ENCODE measurements around the gene CFL1.

DNA sequence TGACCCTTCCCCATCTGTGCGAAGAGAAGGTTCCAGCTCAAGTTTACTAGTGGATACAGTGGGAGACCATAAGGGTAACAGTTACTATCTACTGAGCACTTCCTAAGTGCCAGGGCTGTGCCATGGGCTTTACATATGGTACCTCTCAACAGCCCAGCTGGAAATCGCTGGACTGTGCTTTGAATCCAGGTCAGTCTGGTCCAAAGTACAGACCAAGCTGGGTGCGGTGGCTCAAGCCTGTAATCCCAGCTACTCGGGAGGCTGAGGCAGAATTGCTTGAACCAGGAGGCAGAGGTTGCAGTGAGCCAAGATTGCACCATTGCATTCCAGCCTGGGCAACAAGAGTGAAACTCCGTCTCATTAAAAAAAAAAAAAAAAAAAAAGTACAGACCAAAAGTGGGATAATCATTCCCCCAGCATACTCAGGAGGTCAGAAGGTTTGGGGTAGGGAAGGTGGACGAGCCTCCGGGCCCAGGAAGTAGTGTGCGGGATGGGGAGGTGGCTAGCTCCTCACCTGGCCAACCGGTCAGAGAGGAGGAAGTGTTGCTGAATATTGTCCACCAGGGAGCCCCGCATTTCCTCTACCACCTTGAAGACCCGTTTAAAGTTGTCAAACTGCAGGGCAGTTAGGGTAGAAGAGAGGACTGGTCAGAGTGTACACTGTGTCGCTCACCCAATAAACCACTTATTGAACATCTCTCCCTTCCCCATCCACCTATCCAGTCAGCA is 28.0 kb upstream of the CFL1 start:
- no peak for TF ChIP-seq MYC (IDR thresholded peaks at IDR 0.05; ENCODE audit: insufficient read depth, insufficient read length, insufficient replicate concordance, low read length, severe bottlenecking)
- TF ChIP-seq SP1 (IDR thresholded peaks at IDR 0.05; ENCODE audit: low read depth, low read length): no peak
- no peak for TF ChIP-seq POU2F2 (IDR thresholded peaks at IDR 0.05; ENCODE audit: borderline replicate concordance, low read depth, low read length)
- TF ChIP-seq, protein P1, sequence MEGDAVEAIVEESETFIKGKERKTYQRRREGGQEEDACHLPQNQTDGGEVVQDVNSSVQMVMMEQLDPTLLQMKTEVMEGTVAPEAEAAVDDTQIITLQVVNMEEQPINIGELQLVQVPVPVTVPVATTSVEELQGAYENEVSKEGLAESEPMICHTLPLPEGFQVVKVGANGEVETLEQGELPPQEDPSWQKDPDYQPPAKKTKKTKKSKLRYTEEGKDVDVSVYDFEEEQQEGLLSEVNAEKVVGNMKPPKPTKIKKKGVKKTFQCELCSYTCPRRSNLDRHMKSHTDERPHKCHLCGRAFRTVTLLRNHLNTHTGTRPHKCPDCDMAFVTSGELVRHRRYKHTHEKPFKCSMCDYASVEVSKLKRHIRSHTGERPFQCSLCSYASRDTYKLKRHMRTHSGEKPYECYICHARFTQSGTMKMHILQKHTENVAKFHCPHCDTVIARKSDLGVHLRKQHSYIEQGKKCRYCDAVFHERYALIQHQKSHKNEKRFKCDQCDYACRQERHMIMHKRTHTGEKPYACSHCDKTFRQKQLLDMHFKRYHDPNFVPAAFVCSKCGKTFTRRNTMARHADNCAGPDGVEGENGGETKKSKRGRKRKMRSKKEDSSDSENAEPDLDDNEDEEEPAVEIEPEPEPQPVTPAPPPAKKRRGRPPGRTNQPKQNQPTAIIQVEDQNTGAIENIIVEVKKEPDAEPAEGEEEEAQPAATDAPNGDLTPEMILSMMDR (IDR thresholded peaks at IDR 0.05 in 2 of 3, conservative IDR thresholded peaks at IDR 0.05 in 1 of 3; ENCODE audit: control insufficient read depth in 2 of 3, extremely low read depth in 1 of 3, insufficient read depth in 1 of 3, low read depth in 3 of 3, low read length in 3 of 3): no peak
- TF ChIP-seq JUND (IDR thresholded peaks at IDR 0.05; ENCODE audit: low read depth, low read length): no peak
- no peak for TF ChIP-seq POLR2AphosphoS5 (IDR thresholded peaks at IDR 0.05; ENCODE audit: low read length)
- TF ChIP-seq NBN (IDR thresholded peaks at IDR 0.05): no peak
- TF ChIP-seq, protein P2, sequence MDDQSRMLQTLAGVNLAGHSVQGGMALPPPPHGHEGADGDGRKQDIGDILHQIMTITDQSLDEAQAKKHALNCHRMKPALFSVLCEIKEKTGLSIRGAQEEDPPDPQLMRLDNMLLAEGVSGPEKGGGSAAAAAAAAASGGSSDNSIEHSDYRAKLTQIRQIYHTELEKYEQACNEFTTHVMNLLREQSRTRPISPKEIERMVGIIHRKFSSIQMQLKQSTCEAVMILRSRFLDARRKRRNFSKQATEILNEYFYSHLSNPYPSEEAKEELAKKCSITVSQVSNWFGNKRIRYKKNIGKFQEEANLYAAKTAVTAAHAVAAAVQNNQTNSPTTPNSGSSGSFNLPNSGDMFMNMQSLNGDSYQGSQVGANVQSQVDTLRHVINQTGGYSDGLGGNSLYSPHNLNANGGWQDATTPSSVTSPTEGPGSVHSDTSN (IDR thresholded peaks at IDR 0.05; ENCODE audit: insufficient replicate concordance, low read depth, low read length): no peak
- TF ChIP-seq, protein P3, sequence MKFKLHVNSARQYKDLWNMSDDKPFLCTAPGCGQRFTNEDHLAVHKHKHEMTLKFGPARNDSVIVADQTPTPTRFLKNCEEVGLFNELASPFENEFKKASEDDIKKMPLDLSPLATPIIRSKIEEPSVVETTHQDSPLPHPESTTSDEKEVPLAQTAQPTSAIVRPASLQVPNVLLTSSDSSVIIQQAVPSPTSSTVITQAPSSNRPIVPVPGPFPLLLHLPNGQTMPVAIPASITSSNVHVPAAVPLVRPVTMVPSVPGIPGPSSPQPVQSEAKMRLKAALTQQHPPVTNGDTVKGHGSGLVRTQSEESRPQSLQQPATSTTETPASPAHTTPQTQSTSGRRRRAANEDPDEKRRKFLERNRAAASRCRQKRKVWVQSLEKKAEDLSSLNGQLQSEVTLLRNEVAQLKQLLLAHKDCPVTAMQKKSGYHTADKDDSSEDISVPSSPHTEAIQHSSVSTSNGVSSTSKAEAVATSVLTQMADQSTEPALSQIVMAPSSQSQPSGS (IDR thresholded peaks at IDR 0.05; ENCODE audit: low read length): no peak

All from GM12878 (cell line).